ENCODE data around the gene ZNF579.

- TF ChIP-seq CTCF (IDR thresholded peaks at IDR 0.05 in 8 of 11, conservative IDR thresholded peaks at IDR 0.05 in 3 of 11) (no peak), POLR2AphosphoS5 (IDR thresholded peaks at IDR 0.05) (no peak)
These were observed 23.1 kb upstream of the ZNF579 start for GRCh38 chr19:55603581-55604292.
